Erythroblast (primary cell): ENCODE measurements around the gene IKZF3.

Experiments used
- GATA1 ChIP-seq: IDR thresholded peaks from 2 replicates; pipeline ENCODE4 v1.6.1; 2011; ENCODE audit warnings: low read depth, mild to moderate bottlenecking, control low read depth, low read length, moderate library complexity
- POLR2A ChIP-seq: IDR thresholded peaks from 2 replicates; pipeline ENCODE4 v1.6.1; 2011; ENCODE audit warnings: mild to moderate bottlenecking, low read length

DNA sequence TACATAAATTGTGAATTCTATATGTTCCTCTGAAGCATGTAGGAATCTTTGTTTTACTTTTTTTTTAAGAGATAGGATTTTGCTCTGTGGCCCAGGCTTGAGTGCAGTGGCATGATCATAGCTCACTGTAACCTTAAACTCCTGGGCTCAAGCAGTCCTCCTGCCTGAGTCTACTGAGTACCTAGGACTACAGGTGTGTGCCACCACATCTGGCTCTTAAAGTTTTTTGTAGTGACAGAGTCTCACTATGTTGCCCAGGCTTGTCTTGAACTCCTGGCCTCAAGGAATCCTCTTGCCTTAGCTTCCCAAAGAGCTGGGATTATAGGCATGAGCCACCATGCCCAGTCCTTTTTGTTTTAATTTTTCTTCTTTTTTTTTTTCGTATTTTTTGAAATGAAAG lies 25.3 kb downstream of the IKZF3 start:
- TF ChIP-seq POLR2A: no peak
- no peak for TF ChIP-seq GATA1
